Parathyroid adenoma (tissue), 2 donors: Measurements from ENCODE around the gene HDGFL3.

Experiments
- H2AFZ ChIP-seq: fragments of 300-600 bp; sonication (generic); one replicate; pipeline ENCODE4 v1.7.0; 2017; ENCODE audit warnings: antibody characterized with exemption, mild to moderate bottlenecking
- H3K27ac ChIP-seq: fragments of 300-600 bp; sonication (generic); one replicate; pipeline ENCODE4 v1.7.0; 2017
- H3K27me3 ChIP-seq: fragments of 300-600 bp; sonication (generic); one replicate; pipeline ENCODE4 v1.7.0; 2017; ENCODE audit warnings: low read length; ENCODE audit not compliant: control insufficient read depth, insufficient read depth
- H3K36me3 ChIP-seq: fragments of 300-600 bp; sonication (generic); one replicate; pipeline ENCODE4 v1.7.0; 2017; ENCODE audit warnings: low read length; ENCODE audit not compliant: control insufficient read depth, insufficient read depth
- H3K4me1 ChIP-seq: fragments of 300-600 bp; sonication (generic); one replicate; pipeline ENCODE4 v1.7.0; 2017; ENCODE audit warnings: control low read depth
- H3K4me2 ChIP-seq: fragments of 300-600 bp; sonication (generic); one replicate; pipeline ENCODE4 v1.7.0; 2017; ENCODE audit warnings: low read length
- H3K4me3 ChIP-seq: fragments of 300-600 bp; sonication (generic); one replicate; pipeline ENCODE4 v1.7.0; 2017; ENCODE audit warnings: low read depth, low read length
- H3K79me2 ChIP-seq: fragments of 300-600 bp; sonication (generic); one replicate; pipeline ENCODE4 v1.7.0; 2017; ENCODE audit warnings: control low read depth
- H3K9ac ChIP-seq: fragments of 300-600 bp; sonication (generic); one replicate; pipeline ENCODE4 v1.7.0; 2017; ENCODE audit warnings: mild to moderate bottlenecking
- H3K9me3 ChIP-seq: fragments of 300-600 bp; sonication (generic); one replicate; pipeline ENCODE4 v1.7.0; 2017; ENCODE audit warnings: low read length; ENCODE audit not compliant: control insufficient read depth
- TF ChIP-seq, protein P1 (sequence below): fragments of 300-600 bp; sonication (generic); IDR thresholded peaks from one replicate; pipeline ENCODE4 v1.7.0; 2017; ENCODE audit warnings: antibody characterized with exemption, mild to moderate bottlenecking
- donor health status: primary hyperparathyroidism.

Gene HDGFL3

DNA sequence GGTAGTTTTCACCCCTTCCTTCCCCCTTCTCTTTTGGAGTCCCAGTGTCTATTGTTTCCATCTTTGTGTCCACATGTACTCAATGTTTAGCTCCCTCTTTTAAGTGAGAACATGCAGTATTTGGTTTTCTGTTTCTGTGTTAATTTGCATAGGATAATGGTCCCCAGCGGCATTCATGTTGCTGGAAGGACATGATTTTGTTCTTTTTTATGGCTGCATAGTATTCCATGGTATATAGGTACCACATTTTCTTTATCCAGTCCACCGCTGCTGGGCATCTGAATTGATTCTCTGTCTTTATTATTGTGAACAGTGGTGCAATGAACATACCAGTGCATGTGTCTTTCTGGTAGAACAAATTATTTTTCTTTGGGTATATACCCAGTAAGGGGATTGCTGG is 7.7 kb upstream of the HDGFL3 start:
- Histone ChIP-seq H3K4me3 (no peak overlapping the region), H3K4me1 (no peaks in the 10 kb centered on the region)
- TF ChIP-seq, protein P1, sequence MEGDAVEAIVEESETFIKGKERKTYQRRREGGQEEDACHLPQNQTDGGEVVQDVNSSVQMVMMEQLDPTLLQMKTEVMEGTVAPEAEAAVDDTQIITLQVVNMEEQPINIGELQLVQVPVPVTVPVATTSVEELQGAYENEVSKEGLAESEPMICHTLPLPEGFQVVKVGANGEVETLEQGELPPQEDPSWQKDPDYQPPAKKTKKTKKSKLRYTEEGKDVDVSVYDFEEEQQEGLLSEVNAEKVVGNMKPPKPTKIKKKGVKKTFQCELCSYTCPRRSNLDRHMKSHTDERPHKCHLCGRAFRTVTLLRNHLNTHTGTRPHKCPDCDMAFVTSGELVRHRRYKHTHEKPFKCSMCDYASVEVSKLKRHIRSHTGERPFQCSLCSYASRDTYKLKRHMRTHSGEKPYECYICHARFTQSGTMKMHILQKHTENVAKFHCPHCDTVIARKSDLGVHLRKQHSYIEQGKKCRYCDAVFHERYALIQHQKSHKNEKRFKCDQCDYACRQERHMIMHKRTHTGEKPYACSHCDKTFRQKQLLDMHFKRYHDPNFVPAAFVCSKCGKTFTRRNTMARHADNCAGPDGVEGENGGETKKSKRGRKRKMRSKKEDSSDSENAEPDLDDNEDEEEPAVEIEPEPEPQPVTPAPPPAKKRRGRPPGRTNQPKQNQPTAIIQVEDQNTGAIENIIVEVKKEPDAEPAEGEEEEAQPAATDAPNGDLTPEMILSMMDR, result no peak

GRCh38 chr15:83210619-83211018 is 3.0 kb upstream of the HDGFL3 start:
- Histone ChIP-seq H3K4me3 (no peak overlapping the region), H3K4me2 (peak overlapping the region; percentile 30), H3K27ac (no peak overlapping the region), H3K36me3 (no peaks in the 10 kb centered on the region), H3K79me2 (no peaks in the 10 kb centered on the region), H2AFZ (no peak overlapping the region), H3K4me1 (no peaks in the 10 kb centered on the region), H3K9ac (no peak overlapping the region), H3K27me3 (no peaks in the 10 kb centered on the region), H3K9me3 (no peaks in the 10 kb centered on the region)
- TF ChIP-seq, protein P1, result no peak

More for the DNA sequence above, 7.7 kb upstream of the HDGFL3 start:
- Histone ChIP-seq H2AFZ (no peak overlapping the region), H3K9ac (no peak overlapping the region), H3K4me2 (no peak overlapping the region), H3K27me3 (no peaks in the 10 kb centered on the region), H3K79me2 (no peaks in the 10 kb centered on the region), H3K36me3 (no peaks in the 10 kb centered on the region), H3K27ac (no peak overlapping the region), H3K9me3 (no peaks in the 10 kb centered on the region)

GRCh38 chr15:83209333-83209732 is 1.7 kb upstream of the HDGFL3 start:
- Histone ChIP-seq H3K27me3 (no peaks in the 10 kb centered on the region), H3K27ac (no peak overlapping the region), H3K79me2 (peaks cover 2% of the 10 kb centered on the region), H3K9ac (no peak overlapping the region), H3K4me1 (no peaks in the 10 kb centered on the region), H3K4me3 (no peak overlapping the region), H2AFZ (no peak overlapping the region), H3K36me3 (no peaks in the 10 kb centered on the region), H3K4me2 (no peak overlapping the region), H3K9me3 (no peaks in the 10 kb centered on the region)
- TF ChIP-seq, protein P1, result no peak

GRCh38 chr15:83208367-83208661 is 691 bp upstream of the HDGFL3 start:
- peak overlapping the region; percentile 58 for H3K4me3 ChIP-seq
- H3K4me2 ChIP-seq, result peak overlapping the region; percentile 73
- H3K4me1 ChIP-seq, result no peaks in the 10 kb centered on the region
- no peak overlapping the region for H3K9ac ChIP-seq
- peak overlapping the region; percentile 68 for H2AFZ ChIP-seq
- H3K9me3 ChIP-seq, result no peaks in the 10 kb centered on the region
- H3K27me3 ChIP-seq, result no peaks in the 10 kb centered on the region
- H3K79me2 ChIP-seq, result peaks cover 2% of the 10 kb centered on the region
- H3K36me3 ChIP-seq, result no peaks in the 10 kb centered on the region
- peak overlapping the region; percentile 66 for H3K27ac ChIP-seq
- TF ChIP-seq, protein P1, result no peak

- Histone ChIP-seq H3K4me1 (peaks cover 3% of the 10 kb centered on the region), H3K27me3 (no peaks in the 10 kb centered on the region), H3K79me2 (peaks cover 2% of the 10 kb centered on the region), H3K4me3 (peak overlapping the region; percentile 54), H3K4me2 (peak overlapping the region; percentile 71), H3K27ac (peak overlapping the region; percentile 92), H3K9me3 (no peaks in the 10 kb centered on the region), H2AFZ (peak overlapping the region; percentile 84), H3K36me3 (no peaks in the 10 kb centered on the region), H3K9ac (peak overlapping the region; percentile 67)
- TF ChIP-seq, protein P1, result no peak
Observed at GRCh38 chr15:83207009-83207659, 489 bp downstream of the HDGFL3 start.
